ENCODE results near the gene OTULINL.

DNA sequence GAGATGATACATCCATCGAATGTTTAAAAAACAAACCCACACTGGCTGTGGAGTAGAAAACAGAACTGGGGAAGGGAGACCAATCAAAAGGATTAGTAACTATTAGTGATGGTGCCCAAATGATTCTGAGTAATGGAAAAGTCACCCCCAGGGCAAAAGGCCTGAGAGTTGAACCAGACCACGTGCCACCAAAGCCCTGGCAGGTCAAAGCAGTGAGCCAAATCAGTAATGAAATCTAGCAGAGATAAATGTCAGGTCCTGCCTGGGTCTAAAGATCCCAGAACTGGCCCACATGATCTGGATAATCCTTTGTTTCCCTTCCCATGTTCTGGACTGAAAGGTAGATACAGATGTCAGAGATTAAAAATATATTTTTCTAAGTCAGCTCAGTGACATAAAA is 9.4 kb downstream of the OTULINL start:
- TF ChIP-seq CTCF (IDR thresholded peaks at IDR 0.05) = no peak
- TF ChIP-seq POLR2A (IDR thresholded peaks at IDR 0.05) = no peak

All from breast epithelium (tissue), 3 donors.